ENCODE measurements around the gene CLINT1. TPM values are rescaled to one million over a fixed set of nuclear protein-coding genes. Genes with fewer than 3 reads are reported as not detected.

Gene CLINT1
- total RNA-seq, 1 donor = 78.6 TPM

GRCh38 chr5:157877821-157878220 lies 18.9 kb upstream of the CLINT1 start:
- no peak overlapping the region for H3K4me3 ChIP-seq (ENCODE audit: low read depth, low read length)
- peak; percentile 48 for DNase-seq (ENCODE audit: low read depth)
- TF ChIP-seq, protein P1, sequence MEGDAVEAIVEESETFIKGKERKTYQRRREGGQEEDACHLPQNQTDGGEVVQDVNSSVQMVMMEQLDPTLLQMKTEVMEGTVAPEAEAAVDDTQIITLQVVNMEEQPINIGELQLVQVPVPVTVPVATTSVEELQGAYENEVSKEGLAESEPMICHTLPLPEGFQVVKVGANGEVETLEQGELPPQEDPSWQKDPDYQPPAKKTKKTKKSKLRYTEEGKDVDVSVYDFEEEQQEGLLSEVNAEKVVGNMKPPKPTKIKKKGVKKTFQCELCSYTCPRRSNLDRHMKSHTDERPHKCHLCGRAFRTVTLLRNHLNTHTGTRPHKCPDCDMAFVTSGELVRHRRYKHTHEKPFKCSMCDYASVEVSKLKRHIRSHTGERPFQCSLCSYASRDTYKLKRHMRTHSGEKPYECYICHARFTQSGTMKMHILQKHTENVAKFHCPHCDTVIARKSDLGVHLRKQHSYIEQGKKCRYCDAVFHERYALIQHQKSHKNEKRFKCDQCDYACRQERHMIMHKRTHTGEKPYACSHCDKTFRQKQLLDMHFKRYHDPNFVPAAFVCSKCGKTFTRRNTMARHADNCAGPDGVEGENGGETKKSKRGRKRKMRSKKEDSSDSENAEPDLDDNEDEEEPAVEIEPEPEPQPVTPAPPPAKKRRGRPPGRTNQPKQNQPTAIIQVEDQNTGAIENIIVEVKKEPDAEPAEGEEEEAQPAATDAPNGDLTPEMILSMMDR (IDR thresholded peaks at IDR 0.05; ENCODE audit: insufficient read depth, low read length) = no peak

DNA sequence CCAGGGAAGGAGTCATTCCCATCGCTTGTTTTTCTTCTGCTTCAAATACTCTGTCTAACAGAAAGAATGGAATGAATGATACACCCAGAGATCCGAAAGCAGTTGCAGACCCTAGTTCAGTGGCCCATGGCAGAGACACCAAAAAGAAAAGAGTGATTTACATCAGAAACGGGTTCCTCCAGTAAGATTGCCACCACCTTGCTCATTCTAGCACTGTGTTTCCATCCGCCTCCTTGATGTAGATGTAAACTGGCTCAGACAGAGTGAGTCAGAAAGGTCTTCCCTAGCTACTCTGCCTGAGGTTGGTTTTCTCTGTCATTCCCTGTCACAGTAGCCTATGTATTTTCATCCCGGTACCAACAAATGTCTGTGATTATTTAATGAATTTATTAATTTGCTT lies 15.9 kb upstream of the CLINT1 start:
- TF ChIP-seq, protein P1 (IDR thresholded peaks at IDR 0.05; ENCODE audit: insufficient read depth, low read length) = no peak
- DNase-seq (ENCODE audit: low read depth) = no peak
- no peak overlapping the region for H3K4me3 ChIP-seq (ENCODE audit: low read depth, low read length)

- peak; percentile 81 for DNase-seq (ENCODE audit: low read depth)
- no peak overlapping the region for H3K4me3 ChIP-seq (ENCODE audit: low read depth, low read length)
- TF ChIP-seq, protein P1 (IDR thresholded peaks at IDR 0.05; ENCODE audit: insufficient read depth, low read length) = peak; percentile 34
Measured at GRCh38 chr5:157870837-157871834, 12.2 kb upstream of the CLINT1 start.

DNA sequence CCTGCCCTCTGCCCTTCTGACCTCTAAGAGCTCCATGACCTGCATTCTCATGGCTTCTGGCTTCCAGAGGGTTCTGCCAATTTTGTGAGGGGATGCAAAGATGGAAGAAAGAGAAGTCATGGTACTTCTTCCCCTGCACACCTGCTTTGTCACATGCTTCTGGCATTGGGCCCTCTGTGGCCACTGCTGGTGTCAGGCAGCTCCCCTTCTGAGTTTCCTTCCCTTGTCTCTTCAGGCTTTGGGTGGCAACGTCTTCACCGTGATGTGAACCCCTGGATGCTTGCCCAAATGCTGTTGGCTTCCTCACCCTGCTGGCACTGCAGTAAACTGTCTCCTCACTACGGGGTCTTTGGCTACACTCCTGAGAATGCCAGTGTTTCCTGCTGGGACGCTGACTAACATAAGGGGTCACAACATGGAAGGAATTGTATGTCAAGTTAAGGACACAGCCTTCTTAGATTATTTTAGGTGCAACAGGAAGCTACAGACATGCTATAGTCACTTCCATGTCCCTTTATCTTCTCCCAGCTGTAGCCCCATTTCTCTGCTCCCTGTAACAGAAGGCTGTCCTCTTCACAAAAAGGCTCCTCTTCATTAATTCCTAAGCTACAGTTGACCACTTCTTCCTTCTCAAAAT lies 8.9 kb upstream of the CLINT1 start:
- TF ChIP-seq, protein P1 (IDR thresholded peaks at IDR 0.05; ENCODE audit: insufficient read depth, low read length) = no peak
- H3K4me3 ChIP-seq (ENCODE audit: low read depth, low read length) = no peak overlapping the region
- DNase-seq (ENCODE audit: low read depth) = no peak

GRCh38 chr5:157866536-157866935 lies 7.6 kb upstream of the CLINT1 start:
- no peak overlapping the region for H3K4me3 ChIP-seq (ENCODE audit: low read depth, low read length)
- TF ChIP-seq, protein P1 (IDR thresholded peaks at IDR 0.05; ENCODE audit: insufficient read depth, low read length) = no peak
- no peak for DNase-seq (ENCODE audit: low read depth)

DNA sequence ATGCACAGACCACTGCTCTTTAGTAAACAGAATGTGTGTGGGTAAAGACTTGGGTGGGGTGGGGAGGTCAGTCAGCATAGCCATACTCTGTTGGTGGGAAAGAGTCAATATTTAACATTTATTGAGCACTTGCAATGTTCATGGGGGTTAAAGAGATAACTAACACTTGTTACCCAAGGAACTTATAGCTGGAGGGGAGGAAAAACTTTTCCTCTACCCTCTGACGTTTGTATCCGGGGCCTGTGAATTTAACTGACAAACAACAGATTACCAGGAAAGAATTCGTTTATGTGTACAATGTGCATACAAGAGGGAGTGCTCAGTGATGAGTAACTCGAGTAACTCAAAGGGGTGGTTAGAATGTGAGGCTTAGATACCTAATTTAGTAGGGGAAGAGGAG lies 6.8 kb upstream of the CLINT1 start:
- no peak for DNase-seq (ENCODE audit: low read depth)
- TF ChIP-seq, protein P1 (IDR thresholded peaks at IDR 0.05; ENCODE audit: insufficient read depth, low read length) = no peak
- no peak overlapping the region for H3K4me3 ChIP-seq (ENCODE audit: low read depth, low read length)
